HL-60/S4 (cell line): ENCODE data around the gene NPC2.

Experiments
- in situ Hi-C: fragments of 300-500 bp; cut with MboI; formaldehyde crosslinking; loops from 2 replicates; pipeline ENCODE4 v1.14.3; 2022; ENCODE audit warnings: low sequenced_read_pairs

Gene NPC2

DNA sequence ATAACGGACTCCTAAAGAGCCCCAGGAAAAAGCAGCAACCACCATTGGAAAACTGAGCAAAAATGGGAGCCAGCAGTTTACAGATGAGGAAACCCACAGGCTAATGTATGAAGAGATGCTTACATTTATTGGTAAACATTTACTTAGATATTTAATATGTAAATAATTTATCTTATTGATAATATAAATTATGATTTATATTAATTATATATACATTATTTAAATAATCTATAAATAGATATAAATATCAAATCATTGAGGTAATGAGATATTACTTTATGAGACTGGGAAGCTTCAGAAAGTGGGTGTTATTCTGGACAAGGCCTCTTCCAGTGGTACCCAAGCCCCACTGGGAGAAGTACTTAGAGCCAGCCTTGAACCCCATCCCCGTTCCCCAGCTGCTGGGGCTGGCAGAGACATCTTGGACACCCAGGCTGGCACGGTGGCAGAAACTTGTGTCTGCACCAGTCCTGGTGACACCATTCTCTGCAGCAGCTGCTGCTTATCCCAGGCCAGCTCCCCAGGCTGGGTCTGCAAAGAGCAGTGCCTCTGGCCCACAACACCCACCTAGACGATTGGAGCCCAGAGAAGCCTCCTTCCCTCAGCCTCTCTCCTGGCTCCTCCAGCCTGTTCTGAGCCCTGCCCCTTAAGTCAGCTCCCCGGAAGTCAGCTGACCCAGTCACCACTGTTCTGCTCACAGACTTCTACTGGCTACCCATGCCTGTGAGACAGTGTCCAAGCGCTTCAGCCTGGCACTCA is 26.4 kb upstream of the NPC2 start:
- in situ Hi-C loops = no loop called here

DNA sequence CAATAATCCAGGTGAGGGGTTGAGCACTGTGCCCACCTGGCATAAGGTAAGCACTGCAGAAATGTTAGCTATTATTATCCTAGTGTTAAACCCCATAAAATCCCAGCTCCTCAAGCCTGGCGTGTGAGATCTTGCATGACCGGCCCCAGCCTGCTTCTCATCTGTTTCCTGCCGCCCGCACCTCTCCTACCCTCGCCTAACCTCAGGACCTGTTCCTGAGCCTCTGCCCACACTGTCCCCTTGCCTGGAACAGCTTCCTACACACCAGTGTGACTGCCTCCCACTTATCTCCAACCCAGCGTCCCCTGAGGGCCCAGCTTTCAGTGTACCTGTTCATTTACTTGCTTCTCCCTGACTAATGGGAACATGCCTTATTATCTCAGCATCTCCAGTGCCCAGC is 25.1 kb upstream of the NPC2 start:
- in situ Hi-C loops = no loop called here

- in situ Hi-C loops = no loop called here
These were observed 24.6 kb upstream of the NPC2 start for GRCh38 chr14:74517731-74518130.

DNA sequence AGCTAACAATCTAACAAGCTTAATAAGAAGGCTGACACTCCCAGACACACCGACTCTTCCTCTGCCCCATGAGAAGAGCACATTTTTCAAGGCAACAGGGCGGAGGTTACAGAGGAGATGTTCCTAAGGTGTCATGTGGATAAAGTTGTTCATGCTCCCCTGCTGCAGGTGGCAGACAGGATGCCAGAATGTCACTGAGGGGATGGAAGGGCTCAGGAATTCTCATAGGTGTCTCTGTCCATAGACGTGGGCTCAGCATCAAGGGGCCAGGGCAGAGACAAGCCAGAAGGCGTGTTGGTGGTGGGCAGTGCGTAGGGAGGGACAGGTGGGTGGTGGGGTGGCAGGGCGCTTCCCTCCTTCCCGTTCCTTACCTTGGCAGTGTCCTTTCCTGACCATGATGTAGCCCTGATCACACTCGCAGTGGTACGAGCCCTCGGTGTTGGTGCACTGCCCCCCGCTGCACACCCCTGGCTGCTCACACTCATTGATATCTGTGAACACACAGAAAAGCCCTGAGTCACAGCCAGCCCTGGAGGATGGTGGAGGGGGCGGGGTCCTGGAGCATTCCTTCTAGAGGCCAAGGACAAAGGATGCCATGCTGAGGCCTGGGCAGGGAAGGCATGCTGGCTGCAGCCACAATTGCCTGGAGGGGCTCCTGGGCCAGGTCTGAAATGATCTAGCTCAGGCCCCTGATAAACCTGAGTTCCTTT is 23.5 kb upstream of the NPC2 start:
- in situ Hi-C loops = no loop called here

GRCh38 chr14:74515891-74516412 is 22.8 kb upstream of the NPC2 start:
- in situ Hi-C loops = no loop called here

- in situ Hi-C loops = no loop called here
These were observed 21.4 kb upstream of the NPC2 start for GRCh38 chr14:74514471-74514941.

- in situ Hi-C loops = no loop called here
These were observed 19.1 kb upstream of the NPC2 start for GRCh38 chr14:74511966-74512830.

DNA sequence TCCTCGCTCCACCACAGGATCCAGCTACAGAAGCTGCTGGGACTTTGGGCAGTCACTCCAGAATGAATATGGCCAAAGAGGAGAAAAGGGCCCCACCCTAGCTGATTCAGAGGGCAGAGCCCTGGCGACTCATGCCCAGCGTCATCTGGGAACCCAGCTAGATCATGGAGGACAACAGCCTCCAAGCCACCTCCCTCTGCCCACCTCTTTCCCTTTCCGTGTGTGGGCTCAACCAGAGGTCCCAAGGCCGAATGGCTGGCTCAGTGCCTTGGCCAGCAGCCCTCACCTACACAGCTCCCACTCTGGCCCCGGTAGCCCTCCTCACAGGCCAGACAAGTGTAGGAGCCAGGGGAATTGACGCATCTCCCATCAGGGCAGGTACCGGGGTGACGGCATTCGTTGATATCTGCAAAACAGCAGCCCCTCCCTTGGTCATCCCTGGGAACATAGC is 17.9 kb upstream of the NPC2 start:
- in situ Hi-C loops = no loop called here

GRCh38 chr14:74510223-74510931 is 17.3 kb upstream of the NPC2 start:
- in situ Hi-C loops = no loop called here

GRCh38 chr14:74509587-74510222 is 16.6 kb upstream of the NPC2 start:
- in situ Hi-C loops = no loop called here

DNA sequence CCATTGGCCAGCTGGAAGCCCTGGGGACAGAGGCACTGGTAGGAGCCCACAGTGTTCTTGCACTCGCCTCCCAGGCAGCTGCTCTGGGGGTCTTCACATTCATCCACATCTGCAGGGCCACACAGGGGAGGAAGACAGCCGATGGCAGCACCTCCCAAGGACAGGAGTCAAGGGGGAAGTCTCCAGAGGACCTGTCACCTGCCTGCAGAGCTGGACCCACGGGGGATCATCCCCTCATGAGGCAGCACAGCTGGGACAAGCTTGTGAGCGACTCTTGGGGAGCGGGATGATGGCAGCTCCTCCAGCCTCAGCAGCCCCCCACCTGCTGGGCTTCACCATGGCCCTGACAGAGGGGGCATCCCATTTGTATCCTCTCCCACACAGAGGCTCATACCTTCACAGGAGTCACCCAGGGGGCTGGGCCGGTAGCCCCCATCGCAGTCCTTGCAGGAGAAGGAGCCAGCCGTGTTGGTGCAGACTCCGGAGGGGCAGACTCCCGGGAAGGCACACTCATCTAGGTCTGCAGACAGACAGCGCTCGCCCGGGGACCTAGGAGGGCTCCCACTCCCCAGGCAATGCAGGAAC is 15.8 kb upstream of the NPC2 start:
- in situ Hi-C loops = no loop called here

DNA sequence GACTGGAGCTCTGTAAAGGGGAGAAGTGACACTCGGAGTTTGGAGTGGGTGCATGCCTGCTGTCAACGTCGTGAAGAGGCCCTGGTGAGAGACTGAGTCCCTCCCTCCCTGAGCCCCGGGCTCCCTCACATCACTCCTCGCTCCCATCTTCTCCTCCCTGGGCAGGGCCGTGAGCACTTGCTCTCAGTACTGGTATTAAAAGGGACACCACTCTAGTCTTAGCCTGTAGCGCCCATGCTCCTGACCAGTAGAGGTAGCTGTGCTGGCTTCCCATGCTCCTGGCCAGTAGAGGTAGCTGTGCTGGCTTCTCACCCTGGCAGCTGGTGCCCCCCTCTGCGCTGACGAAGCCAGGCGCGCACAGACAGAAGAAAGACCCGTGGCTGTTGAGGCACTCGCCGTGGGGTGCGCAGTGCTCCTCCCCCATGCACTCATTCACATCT is 15.2 kb upstream of the NPC2 start:
- in situ Hi-C loops = no loop called here

DNA sequence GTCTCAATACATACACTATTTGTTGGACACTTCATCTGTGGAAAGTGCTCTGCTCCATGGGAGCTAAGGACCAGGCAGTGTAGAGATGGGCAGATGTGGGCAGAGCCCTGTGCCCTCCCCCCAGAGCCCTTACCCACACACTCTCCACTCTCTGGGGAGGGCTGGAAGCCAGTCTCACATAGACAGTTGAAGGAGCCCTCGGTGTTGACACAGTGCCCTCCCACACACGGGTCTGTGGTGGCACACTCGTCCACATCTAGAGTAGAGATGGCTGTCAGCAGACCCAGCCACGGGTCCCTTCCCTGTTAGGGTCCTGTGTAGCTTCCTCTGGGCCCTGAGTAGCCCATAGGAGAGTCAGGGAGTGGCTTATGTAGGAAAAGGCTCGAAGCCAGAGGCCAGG is 14.7 kb upstream of the NPC2 start:
- in situ Hi-C loops = no loop called here

- in situ Hi-C loops = no loop called here
These were observed 14.0 kb upstream of the NPC2 start for GRCh38 chr14:74507085-74507484.

DNA sequence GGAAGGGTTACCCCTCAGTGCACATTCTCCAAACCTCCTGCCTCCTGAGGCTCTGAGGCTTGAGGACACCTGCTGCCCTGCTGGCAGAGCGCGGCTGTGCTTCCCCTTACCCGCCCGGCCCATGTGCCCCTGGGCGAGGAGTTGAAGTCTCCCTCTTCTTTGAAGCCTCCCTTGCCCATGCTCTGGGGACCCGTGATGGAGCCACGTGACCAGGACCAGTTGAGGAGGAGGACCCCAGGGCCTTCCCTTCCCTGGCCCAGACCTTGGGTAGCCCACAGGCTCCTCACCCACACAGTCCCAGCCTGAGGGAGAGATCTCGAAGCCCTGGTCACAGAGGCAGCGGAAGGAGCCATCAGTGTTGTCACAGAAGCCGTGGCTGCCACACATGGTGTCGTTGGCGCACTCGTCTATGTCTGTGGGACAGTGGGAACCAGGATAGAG is 13.3 kb upstream of the NPC2 start:
- in situ Hi-C loops = no loop called here

DNA sequence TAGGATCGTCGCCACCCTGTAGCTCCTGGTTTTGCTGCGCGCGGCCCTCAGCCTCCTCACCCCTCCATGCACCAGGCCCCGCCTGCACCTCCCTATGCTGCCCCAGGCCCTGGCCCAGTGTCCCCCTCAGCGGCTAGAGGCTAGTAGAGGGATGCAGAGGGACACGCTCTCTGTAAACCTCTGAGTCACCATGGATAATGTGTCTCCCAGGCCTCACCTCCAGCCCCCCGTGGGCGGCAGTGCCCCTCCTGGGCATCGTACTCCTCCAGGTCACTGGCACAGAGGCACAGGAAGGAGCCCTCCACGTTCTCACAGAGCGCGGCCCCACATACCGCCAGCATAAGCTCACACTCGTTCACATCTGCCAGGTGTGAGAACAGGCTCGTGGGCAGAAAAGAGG is 12.7 kb upstream of the NPC2 start:
- in situ Hi-C loops = no loop called here

DNA sequence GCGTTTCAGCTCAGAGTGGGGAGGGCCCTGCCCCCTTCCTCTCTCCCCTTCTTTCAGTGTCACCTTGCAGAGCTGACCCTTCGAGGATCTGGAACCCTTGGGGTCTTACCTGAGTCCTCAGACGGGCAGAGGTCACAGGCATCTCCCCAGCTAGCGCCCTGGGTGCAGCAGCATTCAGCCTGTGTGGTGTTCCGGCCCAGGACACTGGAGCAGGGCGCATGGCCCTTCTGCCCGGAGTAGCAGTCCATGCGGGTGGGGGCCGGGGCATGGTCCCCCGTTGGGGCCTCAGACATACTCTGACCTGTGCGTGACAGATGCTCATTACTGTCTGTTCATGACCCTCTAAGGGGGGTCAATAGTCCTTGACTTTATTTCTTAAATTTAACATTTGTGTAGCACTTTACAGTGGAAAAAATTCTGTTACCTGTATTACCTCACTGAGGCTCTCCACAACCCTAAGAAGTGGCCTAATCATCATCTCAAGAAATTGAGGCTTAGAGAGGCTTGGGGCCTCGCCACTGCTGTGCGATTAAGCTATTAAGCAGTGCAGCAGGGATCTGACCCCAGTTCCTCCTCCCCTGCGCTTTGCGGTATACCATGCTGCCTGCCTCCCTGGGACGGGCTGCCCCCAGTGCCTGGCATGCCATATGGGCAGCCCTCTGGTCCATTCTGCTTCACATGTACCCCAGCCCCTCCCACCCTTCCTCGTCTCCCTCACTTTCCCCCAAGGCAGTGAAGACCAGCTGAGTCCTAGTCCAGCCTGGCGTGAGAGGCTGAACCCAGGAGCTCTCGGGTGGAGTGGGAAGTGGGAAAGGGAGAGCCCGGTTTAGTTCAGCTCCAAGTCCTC is 12.0 kb upstream of the NPC2 start:
- in situ Hi-C loops = no loop called here

DNA sequence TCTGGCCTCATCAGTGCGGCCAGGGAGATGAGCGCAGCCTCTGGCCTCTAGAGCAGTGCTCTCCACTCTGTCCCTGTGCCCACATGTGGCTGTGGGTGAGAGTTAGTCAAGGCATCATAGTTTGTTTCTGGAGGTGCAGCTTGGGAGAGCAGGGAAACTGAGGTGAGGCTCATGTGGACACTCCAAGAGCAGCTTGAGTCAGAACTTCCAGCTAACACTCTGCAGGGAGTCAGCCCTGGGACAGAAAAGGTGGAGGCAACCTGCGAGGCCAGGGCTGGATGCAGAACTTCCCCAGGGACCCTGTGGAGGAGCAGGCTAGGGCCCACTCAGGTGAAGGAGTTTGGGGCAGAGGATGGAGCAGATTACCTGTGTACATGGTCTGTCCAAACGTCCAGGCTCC is 11.3 kb upstream of the NPC2 start:
- in situ Hi-C loops = no loop called here

- in situ Hi-C loops = no loop called here
These were observed 10.8 kb upstream of the NPC2 start for GRCh38 chr14:74503938-74504335.
